H1 (cell line): ENCODE data around the gene VAMP3. TPM values are rescaled to one million over a fixed set of nuclear protein-coding genes. Genes with fewer than 3 reads are reported as not detected.

Source experiments
- CTCF ChIA-PET: fragments of 300-600 bp; sonication (Branson Sonifier 250); formaldehyde crosslinking; loops from one replicate; lab custom pipeline; 2021; ENCODE audit not compliant: partially characterized antibody; lab: Charles Lee
- POLR2A ChIA-PET: fragments of 300-600 bp; sonication (Branson Sonifier 250); formaldehyde crosslinking; loops from one replicate; lab custom pipeline; 2021; ENCODE audit warnings: inconsistent platforms; ENCODE audit not compliant: partially characterized antibody; lab: Charles Lee
- DNase-seq, 2 experiments: peaks; one replicate each; pipeline versions ENCODE4 v3.0.0 to v3.0.0-alpha.2; 2010 to 2022; ENCODE audit warnings: low spot score in 2 of 2, low read depth in 1 of 2, mixed read lengths in 1 of 2
- FAIRE-seq: peaks from 2 replicates; lab custom pipeline; 2011; peaks lifted over from hg19 to GRCh38; lab: Jason Lieb, UNC
- H2AFZ ChIP-seq: 2 replicates; pipeline ENCODE4 v1.8.1; 2012; ENCODE audit warnings: low read length, inconsistent platforms
- H2AK5ac ChIP-seq: 2 replicates; pipeline ENCODE4 v1.6.1; 2013; ENCODE audit warnings: low read depth, low read length
- H2BK120ac ChIP-seq: replicated peaks from 2 replicates; pipeline ENCODE3; 2013; ENCODE audit warnings: low read depth, low read length, inconsistent platforms
- H2BK12ac ChIP-seq: 2 replicates; pipeline ENCODE4 v1.6.1; 2013; ENCODE audit warnings: low read depth, low read length
- H2BK15ac ChIP-seq: 2 replicates; pipeline ENCODE4 v1.6.1; 2013; ENCODE audit warnings: low read length
- H2BK20ac ChIP-seq: 2 replicates; pipeline ENCODE4 v1.6.1; 2013; ENCODE audit warnings: low read length
- H2BK5ac ChIP-seq: 2 replicates; pipeline ENCODE4 v1.6.1; 2013; ENCODE audit warnings: low read depth, low read length
- H3K14ac ChIP-seq: 2 replicates; pipeline ENCODE4 v1.6.1; 2013; ENCODE audit warnings: inconsistent platforms; ENCODE audit not compliant: insufficient read length
- H3K18ac ChIP-seq: 2 replicates; pipeline ENCODE4 v1.6.1; 2013; ENCODE audit warnings: low read length; ENCODE audit errors: extremely low read depth
- H3K23ac ChIP-seq: 2 replicates; pipeline ENCODE4 v1.6.1; 2013; ENCODE audit warnings: inconsistent platforms; ENCODE audit not compliant: insufficient read length
- H3K23me2 ChIP-seq: 2 replicates; pipeline ENCODE4 v1.6.1; 2013; ENCODE audit warnings: low read depth, low read length
- H3K27ac ChIP-seq: 2 replicates; pipeline ENCODE4 v1.6.1; 2011; ENCODE audit warnings: low read depth, low read length, inconsistent platforms
- H3K27me3 ChIP-seq, 4 experiments: replicated peaks in 1 of 4; 1 replicate in 1 of 4; 2 replicates in 3 of 4; pipeline versions ENCODE4 v1.6.1 to v1.8.1; 2011 to 2013; ENCODE audit warnings: low read length in 3 of 4, mild to moderate bottlenecking in 3 of 4, inconsistent platforms in 2 of 4, mixed read lengths in 2 of 4, moderate library complexity in 1 of 4; ENCODE audit not compliant: control insufficient read depth in 3 of 4, insufficient read depth in 3 of 4; ENCODE audit errors: extremely low read depth in 1 of 4
- H3K36me3 ChIP-seq, 4 experiments: 2 replicates each; pipeline versions ENCODE4 v1.6.1 to v1.8.1; 2011 to 2013; ENCODE audit warnings: mild to moderate bottlenecking in 4 of 4, low read length in 3 of 4, moderate library complexity in 2 of 4, control low read depth in 1 of 4, inconsistent platforms in 1 of 4; ENCODE audit not compliant: insufficient read depth in 4 of 4, control insufficient read depth in 2 of 4
- H3K4ac ChIP-seq: replicated peaks from 2 replicates; pipeline ENCODE3; 2013; ENCODE audit warnings: low read length, low read depth, mixed read lengths, inconsistent platforms; ENCODE audit not compliant: insufficient read length
- H3K4me1 ChIP-seq, 4 experiments: replicated peaks in 1 of 4; 1 replicate in 1 of 4; 2 replicates in 3 of 4; pipeline versions ENCODE4 v1.6.1 to v1.8.1; 2011 to 2013; ENCODE audit warnings: low read length in 3 of 4, inconsistent platforms in 2 of 4, mixed read lengths in 1 of 4; ENCODE audit not compliant: insufficient read depth in 4 of 4, control insufficient read depth in 3 of 4
- H3K4me2 ChIP-seq, 2 experiments: 2 replicates each; pipeline versions ENCODE4 v1.6.1 to v1.8.1; 2011 to 2013; ENCODE audit warnings: low read depth in 2 of 2, low read length in 2 of 2, control low read depth in 1 of 2, inconsistent platforms in 1 of 2, mild to moderate bottlenecking in 1 of 2; ENCODE audit not compliant: insufficient read depth in 1 of 2
- H3K4me3 ChIP-seq, 4 experiments: fragments of 200-600, 300-600 bp in 1 of 4; sonication (generic), shearing (Covaris generic), sonication (Bioruptor Twin) in 1 of 4; 2 replicates each; pipeline versions ENCODE4 v1.5.1 to v1.8.1; 2011 to 2016; ENCODE audit warnings: low read length in 4 of 4, low read depth in 3 of 4, control low read depth in 2 of 4, inconsistent platforms in 2 of 4, mild to moderate bottlenecking in 2 of 4, mixed read lengths in 1 of 4, moderate library complexity in 1 of 4; ENCODE audit not compliant: insufficient read depth in 2 of 4; ENCODE audit errors: extremely low read depth in 1 of 4
- H3K56ac ChIP-seq: replicated peaks from 2 replicates; pipeline ENCODE3; 2013; ENCODE audit warnings: low read depth, mild to moderate bottlenecking, mixed read lengths, low read length, inconsistent platforms; ENCODE audit not compliant: insufficient read length
- H3K79me1 ChIP-seq: 2 replicates; pipeline ENCODE4 v1.6.1; 2013; ENCODE audit warnings: low read depth, low read length, control low read depth
- H3K79me2 ChIP-seq, 2 experiments: 2 replicates each; pipeline versions ENCODE4 v1.6.1 to v1.8.1; 2012 to 2013; ENCODE audit warnings: low read length in 2 of 2, mild to moderate bottlenecking in 2 of 2, inconsistent platforms in 1 of 2; ENCODE audit not compliant: insufficient read depth in 2 of 2, control insufficient read depth in 1 of 2
- H3K9ac ChIP-seq, 4 experiments: replicated peaks in 1 of 4; 1 replicate in 1 of 4; 2 replicates in 3 of 4; pipeline versions ENCODE4 v1.6.1 to v1.8.1; 2011 to 2013; ENCODE audit warnings: low read depth in 3 of 4, low read length in 3 of 4, control low read depth in 2 of 4, mild to moderate bottlenecking in 2 of 4, moderate library complexity in 2 of 4, inconsistent platforms in 1 of 4; ENCODE audit errors: extremely low read depth in 1 of 4
- H3K9me3 ChIP-seq, 2 experiments: 2 replicates each; pipeline versions ENCODE4 v1.6.1 to v1.8.1; 2012 to 2013; ENCODE audit warnings: mild to moderate bottlenecking in 2 of 2, moderate library complexity in 2 of 2, control low read depth in 1 of 2, inconsistent platforms in 1 of 2, low read depth in 1 of 2, low read length in 1 of 2, mixed read lengths in 1 of 2; ENCODE audit not compliant: insufficient read depth in 2 of 2
- H4K20me1 ChIP-seq, 2 experiments: replicated peaks in 1 of 2; 2 replicates each; pipeline versions ENCODE3 to v1.8.1; 2011 to 2013; ENCODE audit warnings: inconsistent platforms in 2 of 2, low read length in 2 of 2, mild to moderate bottlenecking in 1 of 2; ENCODE audit not compliant: insufficient read depth in 2 of 2, control insufficient read depth in 1 of 2
- H4K5ac ChIP-seq: 2 replicates; pipeline ENCODE4 v1.6.1; 2013; ENCODE audit warnings: low read length, low read depth, mixed read lengths, inconsistent platforms; ENCODE audit not compliant: insufficient read length
- H4K8ac ChIP-seq: 2 replicates; pipeline ENCODE4 v1.8.0; 2013; ENCODE audit warnings: mild to moderate bottlenecking, moderate library complexity, low read length, inconsistent platforms; ENCODE audit not compliant: insufficient read depth; ENCODE audit errors: extremely low read depth
- H4K91ac ChIP-seq: replicated peaks from 2 replicates; pipeline ENCODE3; 2013; ENCODE audit warnings: low read length, mixed read lengths, inconsistent platforms; ENCODE audit not compliant: insufficient read length
- FOSL1 ChIP-seq: IDR thresholded peaks from 2 replicates; pipeline ENCODE4 v1.6.1; 2011; ENCODE audit warnings: mild to moderate bottlenecking, low read depth, low read length, moderate library complexity; ENCODE audit not compliant: insufficient read depth
- RNF2 ChIP-seq: fragments of 200-900, 300-1000 bp; sonication (generic); IDR thresholded peaks from 2 replicates; pipeline ENCODE4 v1.7.1; 2016; ENCODE audit warnings: borderline replicate concordance, low read depth, mild to moderate bottlenecking, antibody characterized with exemption, low read length; ENCODE audit not compliant: poor library complexity, severe bottlenecking; ENCODE audit errors: missing control alignments
- SUZ12 ChIP-seq: fragments of 200-600 bp; sonication (generic); IDR thresholded peaks from 2 replicates; pipeline ENCODE4 v1.6.1; 2012; ENCODE audit warnings: mild to moderate bottlenecking, inconsistent platforms, low read length, moderate library complexity, mixed read lengths
- ZNF274 ChIP-seq: IDR thresholded peaks from 2 replicates; pipeline ENCODE4 v1.7.0; 2012; ENCODE audit warnings: low read length, borderline replicate concordance; ENCODE audit errors: extremely low read depth
- WGBS, 2 experiments: shearing (Covaris generic) in 1 of 2; methylation state at CpG; one replicate each; pipeline versions ENCODE4 v1.1.6 to v1.1.7; 2013 to 2015; ENCODE audit warnings: low lambda C conversion rate in 2 of 2, mixed read lengths in 2 of 2, inconsistent platforms in 1 of 2, low coverage in 1 of 2, missing lambda C conversion rate in 1 of 2; ENCODE audit not compliant: insufficient replicate concordance in 2 of 2, insufficient coverage in 1 of 2, insufficient read length in 1 of 2; ENCODE audit errors: extremely low coverage in 1 of 2, missing lambda C conversion rate in 1 of 2; 5-methylcytosine and 5-hydroxymethylcytosine counted together
- polyA plus RNA-seq, 7 experiments: library from polyadenylated mRNA; depleted of rRNA in 3 of 7; stranded (reverse) in 5 of 7; unstranded in 2 of 7; fragments of >200 nt in 5 of 7; fragments of 200-250 nt in 2 of 7; gene quantifications; 1 replicate in 5 of 7; 2 replicates in 1 of 7; 4 replicates in 1 of 7; pipeline versions ENCODE4 v1.2.1 to v1.2.3, GENCODE V29; 2011 to 2013; ENCODE audit warnings: missing spikeins in 2 of 7, mixed read lengths in 2 of 7
- total RNA-seq: library from RNA; stranded (reverse); fragmentation: NEBNext Ultra II Directional; extraction: Animal tissue kit (Norgen Biotek cat#: 25700); gene quantifications from 2 replicates; pipeline ENCODE4 v1.2.1, GENCODE V29; 2021

The VAMP3 gene
- total and polyA plus RNA-seq, 2 of the 8 experiments (the other 6 are each of a cell fraction or from before 2014, with no cell fraction given), result 27.9 to 36.7 TPM

DNA sequence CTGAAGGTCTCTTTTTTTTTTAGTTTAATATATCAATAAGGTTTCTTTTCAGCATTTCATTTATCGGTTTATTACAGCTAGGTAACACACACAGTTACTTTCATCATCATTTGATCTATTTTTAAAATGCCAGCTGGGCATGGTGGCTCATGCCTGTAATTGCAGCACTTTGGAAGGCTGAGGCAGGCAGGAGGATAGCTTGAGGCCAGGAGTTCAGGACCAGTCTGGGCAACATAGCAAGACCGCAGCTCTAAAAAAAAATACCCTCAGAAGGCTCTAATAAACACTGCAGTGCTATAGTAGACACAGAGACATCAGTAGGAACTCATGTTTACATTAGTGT is 48.5 kb upstream of the VAMP3 start:
- Histone ChIP-seq H4K20me1 (peaks cover 0 to 3% of the 10 kb centered on the region in 2 experiments), H3K9ac (no peak overlapping the region), H4K8ac (no peak overlapping the region), H2AFZ (no peak overlapping the region), H2AK5ac (no peak overlapping the region), H3K14ac (no peak overlapping the region), H3K36me3 (no peaks in the 10 kb centered on the region), H2BK12ac (no peak overlapping the region), H3K27ac (no peak overlapping the region), H3K18ac (no peak overlapping the region), H3K23ac (no peak overlapping the region), H2BK20ac (no peak overlapping the region), H4K5ac (no peak overlapping the region), H3K4me1 (peaks cover 0 to 4% (median 0%) of the 10 kb centered on the region in 4 experiments; a peak in 1 of 7 replicates), H3K4ac (no peak overlapping the region), H2BK120ac (no peak overlapping the region), H4K91ac (no peak overlapping the region), H3K23me2 (no peaks in the 10 kb centered on the region), H3K9me3 (no peaks in the 10 kb centered on the region), H2BK5ac (no peak overlapping the region), H3K27me3 (peaks cover 0 to 4% (median 1%) of the 10 kb centered on the region in 4 experiments; a peak in 2 of 7 replicates), H3K4me3 (no peak overlapping the region), H3K79me2 (no peaks in the 10 kb centered on the region), H3K79me1 (no peaks in the 10 kb centered on the region), H2BK15ac (no peak overlapping the region), H3K4me2 (no peak overlapping the region), H3K56ac (no peak overlapping the region)
- ChIA-PET CTCF (interaction anchor here (0.6 to 1.3 kb wide), 3 partner anchors 30 to 1748 kb away, joined by 3 read pairs; no protein-coding TSS in a partner anchor), POLR2A (no interaction called here)
- DNase-seq (no peak), FAIRE-seq (no peak)
- TF ChIP-seq FOSL1 (no peak), RNF2 (no peak), SUZ12 (no peak), ZNF274 (no peak)
- 92% methylated on average over 2 of the region's 2 CpGs; no CpG with 5 or more reads in 1 of the 2 experiments for WGBS, 2 experiments
